Mammary epithelial cell (primary cell): ENCODE results near the gene FOXQ1.

Experiments
- EZH2 ChIP-seq: IDR thresholded peaks from 2 replicates; pipeline ENCODE4 v1.6.1; 2012; ENCODE audit warnings: low read length, inconsistent platforms, borderline replicate concordance
- TF ChIP-seq, protein P1 (sequence below), 2 donors: IDR thresholded peaks in 1 of 2; conservative IDR thresholded peaks in 1 of 2; 2 replicates each; pipeline ENCODE4 v1.5.1; 2011 to 2012; ENCODE audit warnings: inconsistent platforms in 2 of 2, low read length in 2 of 2, mild to moderate bottlenecking in 2 of 2, control low read depth in 1 of 2, low read depth in 1 of 2; ENCODE audit not compliant: insufficient read depth in 1 of 2; ENCODE audit errors: extremely low read depth in 1 of 2

DNA sequence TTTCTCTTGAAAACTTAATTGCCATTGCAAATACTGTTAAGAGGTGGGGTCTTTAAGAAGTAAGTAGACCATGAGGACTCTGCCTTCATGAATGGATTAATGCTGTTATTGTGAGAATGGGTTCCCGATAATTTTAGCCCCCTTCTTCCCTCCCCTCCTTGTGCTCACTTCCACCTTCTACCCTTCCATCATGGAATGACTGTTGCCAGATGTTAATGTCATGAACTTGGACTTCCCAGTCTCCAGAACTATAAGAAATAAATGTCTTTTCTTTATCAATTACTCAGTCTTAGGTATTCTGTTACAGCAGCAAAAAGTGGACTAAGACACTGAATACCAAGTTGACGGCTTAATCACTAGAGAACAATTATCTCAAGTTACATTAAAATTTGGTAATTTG, 5.8 kb upstream of the FOXQ1 start:
- TF ChIP-seq, protein P1, sequence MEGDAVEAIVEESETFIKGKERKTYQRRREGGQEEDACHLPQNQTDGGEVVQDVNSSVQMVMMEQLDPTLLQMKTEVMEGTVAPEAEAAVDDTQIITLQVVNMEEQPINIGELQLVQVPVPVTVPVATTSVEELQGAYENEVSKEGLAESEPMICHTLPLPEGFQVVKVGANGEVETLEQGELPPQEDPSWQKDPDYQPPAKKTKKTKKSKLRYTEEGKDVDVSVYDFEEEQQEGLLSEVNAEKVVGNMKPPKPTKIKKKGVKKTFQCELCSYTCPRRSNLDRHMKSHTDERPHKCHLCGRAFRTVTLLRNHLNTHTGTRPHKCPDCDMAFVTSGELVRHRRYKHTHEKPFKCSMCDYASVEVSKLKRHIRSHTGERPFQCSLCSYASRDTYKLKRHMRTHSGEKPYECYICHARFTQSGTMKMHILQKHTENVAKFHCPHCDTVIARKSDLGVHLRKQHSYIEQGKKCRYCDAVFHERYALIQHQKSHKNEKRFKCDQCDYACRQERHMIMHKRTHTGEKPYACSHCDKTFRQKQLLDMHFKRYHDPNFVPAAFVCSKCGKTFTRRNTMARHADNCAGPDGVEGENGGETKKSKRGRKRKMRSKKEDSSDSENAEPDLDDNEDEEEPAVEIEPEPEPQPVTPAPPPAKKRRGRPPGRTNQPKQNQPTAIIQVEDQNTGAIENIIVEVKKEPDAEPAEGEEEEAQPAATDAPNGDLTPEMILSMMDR (conservative IDR thresholded peaks at IDR 0.05 in 1 of 2, IDR thresholded peaks at IDR 0.05 in 1 of 2; ENCODE audit: extremely low read depth in 1 of 2, insufficient read depth in 1 of 2, low read depth in 1 of 2, low read length in 2 of 2), result no peak
- TF ChIP-seq EZH2, result no peak
